GM12864 (cell line): ENCODE results near the gene STK32A.

ENCODE experiments used
- DNase-seq: peaks from one replicate; pipeline ENCODE4 v3.0.0-alpha.2; 2011; ENCODE audit warnings: low read depth
- H3K4me3 ChIP-seq: 2 replicates; pipeline ENCODE4 v1.5.1; 2011; ENCODE audit warnings: mild to moderate bottlenecking, low read depth, low read length, control low read depth
- CTCF ChIP-seq: IDR thresholded peaks from 2 replicates; pipeline ENCODE4 v1.5.1; 2011; ENCODE audit warnings: low read depth, mild to moderate bottlenecking, moderate library complexity, low read length, control low read depth, inconsistent platforms; ENCODE audit errors: missing control alignments

STK32A gene

GRCh38 chr5:147234825-147235635 lies at the start of gene STK32A:
Gene STK32A, plus strand, starts transcription at chr5:147235026. Its CDS starts 4,609 bp downstream, at chr5:147239635.
- no peak for DNase-seq
- H3K4me3 ChIP-seq = no peak within 1 kb of the TSS
- no peak for TF ChIP-seq CTCF

GRCh38 chr5:147187099-147187540 lies 47.7 kb upstream of the STK32A start:
- no peak overlapping the region for H3K4me3 ChIP-seq
- DNase-seq = no peak
- no peak for TF ChIP-seq CTCF

GRCh38 chr5:147188200-147189108 lies 46.4 kb upstream of the STK32A start:
- H3K4me3 ChIP-seq = no peak overlapping the region
- TF ChIP-seq CTCF = peak; percentile 75
- DNase-seq = peak; percentile 4

- no peak for TF ChIP-seq CTCF
- no peak overlapping the region for H3K4me3 ChIP-seq
- DNase-seq = no peak
These were observed 45.8 kb upstream of the STK32A start for GRCh38 chr5:147189109-147189424.

GRCh38 chr5:147190331-147190730 lies 44.5 kb upstream of the STK32A start:
- H3K4me3 ChIP-seq = no peak overlapping the region
- no peak for TF ChIP-seq CTCF
- DNase-seq = no peak

- no peak overlapping the region for H3K4me3 ChIP-seq
- no peak for TF ChIP-seq CTCF
- no peak for DNase-seq
These were observed 41.7 kb upstream of the STK32A start for GRCh38 chr5:147193123-147193522.
